NCI-H510A (cell line): ENCODE data around the gene MITF.

Source experiments
- DNase-seq: peaks from one replicate; lab custom pipeline; 2025; lab: John Stamatoyannopoulos, UW

MITF gene, protein sequence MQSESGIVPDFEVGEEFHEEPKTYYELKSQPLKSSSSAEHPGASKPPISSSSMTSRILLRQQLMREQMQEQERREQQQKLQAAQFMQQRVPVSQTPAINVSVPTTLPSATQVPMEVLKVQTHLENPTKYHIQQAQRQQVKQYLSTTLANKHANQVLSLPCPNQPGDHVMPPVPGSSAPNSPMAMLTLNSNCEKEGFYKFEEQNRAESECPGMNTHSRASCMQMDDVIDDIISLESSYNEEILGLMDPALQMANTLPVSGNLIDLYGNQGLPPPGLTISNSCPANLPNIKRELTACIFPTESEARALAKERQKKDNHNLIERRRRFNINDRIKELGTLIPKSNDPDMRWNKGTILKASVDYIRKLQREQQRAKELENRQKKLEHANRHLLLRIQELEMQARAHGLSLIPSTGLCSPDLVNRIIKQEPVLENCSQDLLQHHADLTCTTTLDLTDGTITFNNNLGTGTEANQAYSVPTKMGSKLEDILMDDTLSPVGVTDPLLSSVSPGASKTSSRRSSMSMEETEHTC

DNA sequence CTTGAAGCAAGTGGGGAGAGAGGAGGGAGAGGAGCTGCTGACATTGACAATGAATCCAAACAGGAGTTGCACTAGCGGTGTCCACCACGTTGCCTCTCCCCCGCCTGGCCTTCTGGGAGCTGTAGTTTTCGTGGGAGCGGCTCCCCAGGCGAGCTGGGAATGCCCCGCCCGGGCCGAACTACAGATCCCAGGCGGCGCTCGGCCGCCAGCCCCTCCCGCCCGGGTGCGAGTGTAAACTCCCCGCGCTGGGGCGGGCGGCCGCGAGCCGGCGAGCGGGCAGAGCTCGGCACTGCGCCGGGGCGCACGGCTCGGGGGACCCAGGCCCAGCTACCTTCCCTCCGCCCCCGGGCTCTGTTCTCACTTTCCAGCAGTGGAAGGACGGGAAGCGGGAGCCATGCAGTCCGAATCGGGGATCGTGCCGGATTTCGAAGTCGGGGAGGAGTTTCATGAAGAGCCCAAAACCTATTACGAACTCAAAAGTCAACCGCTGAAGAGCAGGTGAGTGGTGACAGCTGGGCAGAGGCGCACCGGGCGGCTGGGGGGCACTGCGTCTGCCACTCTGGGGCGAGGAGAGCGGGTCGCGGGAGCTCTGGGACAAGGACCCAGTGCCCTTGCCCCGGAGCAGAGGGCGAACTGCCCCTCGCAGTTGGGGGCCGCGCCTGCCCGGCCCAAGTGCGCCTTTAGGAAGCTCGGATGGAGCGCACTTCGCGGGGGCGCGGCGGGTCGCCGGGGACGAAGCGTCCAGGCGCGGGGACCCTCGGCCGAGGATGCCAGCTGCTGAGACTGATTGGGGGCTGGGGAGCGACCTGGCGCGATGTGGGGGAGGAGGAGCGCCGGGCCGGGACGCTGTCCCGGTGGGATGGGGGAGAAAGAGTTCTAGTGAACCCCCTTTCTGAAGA, at the start of gene MITF:
MITF (plus strand) TSS at position 261 of the 899 bp plus-strand sequence; CDS start at position 395, 134 bp downstream.
- peak; percentile 65 for DNase-seq

DNA sequence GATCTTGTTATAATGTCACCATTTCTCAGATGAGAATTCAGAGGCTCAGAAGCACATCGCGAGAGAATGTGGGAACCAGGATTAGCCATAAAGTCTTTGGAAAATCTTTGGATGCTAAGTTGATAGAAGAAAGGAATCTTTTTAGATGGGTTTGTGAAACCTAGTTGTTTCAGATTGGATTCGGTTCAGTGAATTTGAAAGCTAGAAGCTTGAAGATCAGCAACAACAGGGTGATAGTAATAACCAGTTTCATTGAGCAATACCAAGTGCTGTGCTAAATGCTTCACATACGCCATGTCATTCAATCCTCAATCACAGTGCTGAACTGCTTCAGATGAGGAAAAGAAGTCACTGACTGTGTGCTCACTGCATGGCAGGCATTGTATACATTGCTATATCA, 47.4 kb upstream of the MITF start:
- no peak for DNase-seq

DNA sequence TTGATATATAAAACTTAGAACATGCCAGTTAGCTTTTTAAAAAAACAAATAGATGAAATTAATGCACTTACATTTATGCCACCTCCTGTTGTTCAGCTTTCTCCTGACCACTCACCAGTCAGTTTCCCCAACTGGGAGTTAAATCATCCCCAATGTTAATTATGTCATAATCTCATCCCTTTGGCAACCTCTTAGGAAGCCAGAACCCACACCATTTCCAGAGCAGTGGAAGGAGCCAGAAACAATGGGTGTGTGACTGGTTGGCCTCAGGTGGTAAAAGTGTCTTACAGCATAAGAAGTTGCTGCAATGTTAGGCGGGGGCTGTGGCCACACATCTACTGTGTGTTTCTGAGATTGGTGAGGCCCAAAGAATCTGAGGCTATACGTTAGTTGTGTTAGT, 46.5 kb upstream of the MITF start:
- DNase-seq: no peak

DNA sequence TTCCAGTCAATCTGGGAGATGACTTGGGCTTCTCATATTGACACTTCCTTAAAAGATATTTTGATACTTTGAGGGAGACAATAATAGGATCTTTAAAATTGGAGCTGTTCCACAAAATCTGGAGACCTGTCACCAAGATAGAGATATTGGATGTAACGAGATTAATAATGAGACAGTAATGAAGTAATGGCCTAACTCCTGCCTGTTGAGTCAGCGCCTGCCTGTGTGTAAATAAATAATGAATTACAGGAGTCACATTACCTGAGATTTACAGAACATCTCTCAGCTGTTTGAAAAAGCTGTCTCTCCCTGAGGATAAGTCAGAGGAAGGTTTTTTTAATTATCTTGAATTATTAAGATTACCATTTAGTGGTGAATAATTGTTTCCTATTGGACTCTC, 43.8 kb upstream of the MITF start:
- DNase-seq: no peak

- no peak for DNase-seq
Measured at GRCh38 chr3:69695933-69696332, 43.3 kb upstream of the MITF start.

DNA sequence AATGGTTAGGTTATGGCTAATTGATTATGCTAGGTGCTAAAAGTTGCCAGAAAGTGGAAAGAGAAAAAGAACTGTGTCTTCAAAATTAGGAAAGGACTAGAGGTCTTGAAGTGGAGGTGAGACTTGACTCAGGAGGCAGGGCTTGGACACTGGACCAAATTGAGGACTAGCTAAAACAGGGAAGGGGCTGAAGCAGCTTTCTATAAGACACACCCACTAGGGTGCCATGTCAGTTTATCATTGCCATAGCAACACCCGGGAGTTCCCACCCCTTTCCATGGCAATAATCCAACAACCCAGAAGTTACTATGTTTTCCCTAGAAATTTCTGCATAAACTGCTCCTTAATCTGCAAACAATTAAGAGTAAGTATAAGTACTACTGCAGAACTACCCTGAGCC, 42.9 kb upstream of the MITF start:
- no peak for DNase-seq

DNA sequence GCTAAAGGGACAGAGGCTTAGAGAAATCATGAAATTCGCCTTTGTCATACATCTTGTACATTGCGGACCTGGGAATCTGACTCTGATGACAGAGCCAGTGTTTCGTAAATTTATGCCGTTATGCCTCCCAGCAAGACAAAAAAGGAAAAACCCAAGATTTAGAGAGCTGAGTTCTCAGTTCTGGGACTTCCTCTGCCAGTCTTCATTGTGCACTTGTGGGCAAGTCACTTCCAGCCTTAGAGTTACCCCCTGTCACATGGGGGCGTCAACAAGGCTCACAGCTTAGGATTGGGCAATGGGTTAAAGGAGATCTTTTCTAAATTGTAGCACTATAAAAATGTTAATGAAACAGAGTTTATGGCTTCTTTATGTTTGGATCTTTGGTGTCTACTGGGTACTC, 41.9 kb upstream of the MITF start:
- no peak for DNase-seq

DNA sequence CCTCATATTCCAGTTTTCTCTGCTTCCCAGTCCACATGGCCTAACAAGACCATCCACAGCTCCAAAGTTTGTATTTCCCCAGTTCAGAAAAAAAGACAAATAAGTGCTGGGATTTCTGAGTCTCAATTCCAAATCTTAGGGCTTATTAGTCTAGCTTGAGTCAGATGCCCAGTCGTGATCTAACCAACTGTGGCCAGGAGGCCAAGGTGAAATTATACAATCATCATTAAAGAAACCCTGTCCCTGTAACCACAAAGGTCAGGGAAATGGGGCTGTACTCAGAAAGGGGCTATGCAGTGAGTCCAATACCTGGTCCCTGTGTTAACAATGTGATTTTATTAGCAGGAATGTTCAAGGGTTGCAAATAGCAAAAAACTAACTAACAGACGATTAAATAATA, 40.5 kb upstream of the MITF start:
- no peak for DNase-seq

DNA sequence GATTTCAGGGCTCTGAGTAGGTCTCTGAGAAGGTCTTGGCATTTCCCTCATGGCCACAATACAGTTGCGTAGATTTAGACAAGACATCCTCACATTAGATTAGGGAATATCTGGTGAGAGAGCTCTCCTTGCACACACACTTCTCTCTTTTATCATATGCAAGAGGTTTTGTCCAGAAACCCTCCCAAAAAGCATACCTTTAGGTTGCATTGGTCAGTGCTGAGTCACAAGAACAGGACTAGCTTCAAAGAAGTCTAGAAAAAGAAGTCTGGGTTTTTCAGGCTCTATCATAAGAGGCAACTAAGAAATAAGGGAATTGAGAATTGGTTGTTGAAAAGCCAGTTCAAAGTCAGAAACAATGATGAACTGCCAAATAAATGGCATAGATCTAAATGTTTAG, 40.1 kb upstream of the MITF start:
- DNase-seq: no peak

- DNase-seq: no peak
Measured at GRCh38 chr3:69700949-69701348, 38.3 kb upstream of the MITF start.

- DNase-seq: no peak
Measured at GRCh38 chr3:69710153-69710977, 28.9 kb upstream of the MITF start.

GRCh38 chr3:69712269-69712668, 27.0 kb upstream of the MITF start:
- DNase-seq: no peak

- DNase-seq: no peak
Measured at GRCh38 chr3:69712933-69713332, 26.3 kb upstream of the MITF start.

- DNase-seq: no peak
Measured at GRCh38 chr3:69715204-69715603, 24.1 kb upstream of the MITF start.

DNA sequence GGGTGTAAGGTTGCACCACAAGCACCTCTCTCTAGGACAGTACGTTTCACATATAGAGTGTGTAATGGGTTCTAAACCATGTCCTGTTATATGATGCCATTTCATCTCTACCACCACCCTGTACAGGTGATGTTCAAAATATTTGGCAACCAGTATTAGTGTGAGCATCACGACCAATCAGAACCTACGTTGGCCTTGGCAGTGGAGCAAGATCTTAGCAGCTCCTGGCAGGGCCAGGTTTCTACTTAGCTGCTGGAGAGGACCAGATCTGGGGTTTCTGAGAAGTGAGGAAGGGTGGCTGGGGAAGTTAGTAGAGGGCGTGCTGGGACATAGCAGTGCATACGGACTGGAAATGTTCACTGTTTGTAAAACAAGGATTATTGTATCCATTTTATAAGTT, 23.1 kb upstream of the MITF start:
- DNase-seq: no peak

DNA sequence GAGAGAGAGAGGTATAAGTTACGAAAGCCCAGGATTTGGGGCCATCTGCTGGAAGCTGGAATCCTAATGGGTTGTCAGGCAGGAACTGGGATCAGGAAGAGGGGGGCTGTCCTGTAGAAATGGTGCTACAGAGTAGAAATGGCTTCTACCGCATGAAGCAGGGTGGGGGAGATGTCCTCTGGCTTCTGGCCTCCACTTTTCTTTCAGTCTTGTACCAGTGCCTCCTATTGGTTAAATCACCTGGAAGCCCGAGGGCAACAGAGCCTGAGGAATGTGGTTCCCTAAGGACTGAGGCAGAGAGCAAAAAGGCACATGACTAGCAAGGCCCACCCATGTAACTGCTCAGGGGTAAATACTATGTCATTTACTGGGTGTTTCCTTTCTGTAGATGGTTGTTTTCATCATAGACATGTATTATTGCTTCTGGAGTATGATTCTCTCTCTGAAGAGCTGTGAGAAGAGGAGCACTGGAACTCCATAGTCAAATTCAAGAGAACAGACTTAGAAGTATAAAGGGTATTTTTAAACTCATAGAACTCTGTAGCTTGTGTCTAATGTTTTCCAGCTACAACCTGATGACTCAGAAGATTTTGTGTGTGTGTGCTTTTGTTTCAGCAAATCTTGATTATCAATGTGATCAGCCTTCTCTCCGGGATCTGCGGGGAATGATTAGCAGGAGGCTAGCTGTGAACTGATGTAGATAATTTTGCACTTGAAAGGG, 20.2 kb upstream of the MITF start:
- DNase-seq: no peak

GRCh38 chr3:69719587-69720122, 19.6 kb upstream of the MITF start:
- DNase-seq: no peak

GRCh38 chr3:69720824-69721223, 18.4 kb upstream of the MITF start:
- DNase-seq: no peak

- DNase-seq: no peak
Measured at GRCh38 chr3:69723389-69723788, 15.9 kb upstream of the MITF start.

DNA sequence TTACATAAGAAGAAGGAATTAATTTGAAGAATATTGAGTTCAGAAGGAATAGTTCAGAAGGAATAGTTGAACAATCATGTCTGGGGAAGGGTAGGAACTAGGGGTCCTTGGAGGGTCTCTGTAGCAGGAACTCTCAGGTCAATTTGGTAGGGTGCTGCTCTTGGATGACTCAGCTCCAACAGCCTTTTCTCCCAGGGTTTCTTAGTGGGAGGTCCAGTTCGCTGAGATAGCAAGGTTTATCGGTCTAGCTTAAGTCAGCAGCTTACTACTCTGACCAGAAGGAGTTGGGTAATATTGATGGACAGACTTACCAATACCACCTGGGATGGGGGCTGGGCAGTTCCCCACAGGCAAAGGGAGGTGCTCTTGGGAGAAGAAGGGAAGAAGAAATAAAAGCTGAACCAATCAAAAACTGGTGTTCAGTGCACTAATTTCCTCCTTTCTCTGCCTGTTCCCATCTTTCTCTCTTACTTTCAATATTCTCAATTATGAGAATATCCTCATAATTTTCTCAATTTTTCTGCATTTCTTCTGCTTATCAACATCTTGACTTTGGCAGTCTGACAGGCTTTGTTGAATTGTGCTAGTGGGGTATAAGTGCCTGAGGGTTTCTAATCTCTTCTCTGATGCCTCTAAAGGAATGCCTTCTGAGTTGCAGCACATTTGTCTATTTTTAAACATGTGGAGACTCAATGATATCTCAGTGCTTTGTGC, 14.4 kb upstream of the MITF start:
- no peak for DNase-seq
